Loucy (cell line): ENCODE measurements around the gene PPP1R10.

Experiments
- CTCF ChIP-seq: fragments of 200-600 bp; sonication (generic); conservative IDR thresholded peaks from 2 replicates; pipeline ENCODE4 v1.5.1; 2014; ENCODE audit warnings: mild to moderate bottlenecking, antibody characterized with exemption, low read length
- EZH2phosphoT487 ChIP-seq: fragments of 200-600 bp; IDR thresholded peaks from 2 replicates; pipeline ENCODE4 v1.6.1; 2018; ENCODE audit warnings: antibody characterized with exemption, mild to moderate bottlenecking, moderate library complexity, borderline replicate concordance

GRCh38 chr6:30618270-30618797, 1.3 kb upstream of the PPP1R10 start:
- TF ChIP-seq CTCF = no peak
- TF ChIP-seq EZH2phosphoT487 = no peak
